Measurements from ENCODE around the gene ARHGDIG. TPM values are rescaled to one million over a fixed set of nuclear protein-coding genes. Genes with fewer than 3 reads are reported as not detected.
"Not testable (repeated sequence)": the region's sequence is repeated elsewhere in the genome, so short reads cannot be mapped to it uniquely, and the experiment has no call there.

Gene ARHGDIG
- not detected for total RNA-seq

DNA sequence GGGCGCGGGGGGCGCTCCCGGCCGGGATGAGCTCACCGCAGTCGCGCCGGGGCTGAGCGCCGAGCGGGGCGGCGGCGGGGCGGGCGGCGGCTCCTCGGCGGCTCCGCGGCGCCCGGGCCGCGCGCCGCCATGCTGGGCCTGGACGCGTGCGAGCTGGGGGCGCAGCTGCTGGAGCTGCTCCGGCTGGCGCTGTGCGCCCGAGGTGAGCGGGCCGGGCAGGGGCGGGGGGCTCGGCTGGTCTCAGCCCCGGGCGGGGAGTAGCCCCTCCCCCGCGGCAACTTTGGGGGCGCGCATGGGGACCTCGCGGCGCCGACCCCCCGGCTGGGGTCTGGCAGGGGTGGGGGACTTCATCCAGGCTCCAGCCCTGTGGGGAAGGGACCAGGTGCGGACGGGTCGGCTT, at the start of gene ARHGDIG:
TSS of gene ARHGDIG (plus strand) at position 40 of the 400 bp plus-strand sequence. CDS start at position 130, 90 bp downstream.
- ATAC-seq: peak in 1 of 2 donors; percentile 23
- DNase-seq (ENCODE audit: low spot score in 2 of 2): no peak
- no peaks in the 10 kb centered on the region for H3K9me3 Mint-ChIP-seq
- H3K27ac Mint-ChIP-seq: no peak within 1 kb of the TSS
- H3K36me3 Mint-ChIP-seq: no peaks in the 10 kb centered on the region

DNA sequence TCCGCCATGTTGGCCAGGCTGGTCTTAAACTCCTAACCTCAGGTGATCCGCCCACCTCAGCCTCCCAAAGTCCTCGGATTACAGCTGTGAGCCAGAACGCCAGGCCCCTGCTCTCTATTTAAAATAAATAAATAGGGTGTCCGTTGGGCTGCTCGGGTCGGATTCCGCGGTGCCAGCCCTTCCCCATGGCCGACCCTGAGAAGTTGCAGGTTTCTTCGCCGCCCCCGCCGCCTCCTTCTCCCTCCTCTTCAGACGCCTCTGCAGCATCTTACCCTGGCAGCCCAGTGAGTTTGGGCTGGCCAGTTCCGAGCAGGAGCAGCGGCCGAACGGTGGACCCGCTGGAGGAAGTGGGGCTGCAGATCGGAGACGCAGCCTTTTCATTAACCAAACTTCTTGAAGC, 49.4 kb upstream of the ARHGDIG start:
- Mint-ChIP-seq H3K36me3 (peaks cover 12% of the 10 kb centered on the region in 2 donors), H3K27ac (no peak overlapping the region), H3K9me3 (no peaks in the 10 kb centered on the region)
- ATAC-seq (no peak), DNase-seq (ENCODE audit: low spot score in 2 of 2) (no peak)

- DNase-seq (ENCODE audit: low spot score in 2 of 2) (peak; percentile 97), ATAC-seq (peak; percentile 90 to 94)
- peak within 1 kb of the TSS; percentile 93 to 99 for H3K27ac Mint-ChIP-seq
- H3K9me3 Mint-ChIP-seq: no peaks in the 10 kb centered on the region
- H3K36me3 Mint-ChIP-seq: peaks cover 0 to 8% of the 10 kb centered on the region in 2 donors
These were observed 45.7 kb upstream of the ARHGDIG start, which contains the start of gene FAM234A for GRCh38 chr16:234468-235305. Gene FAM234A, plus strand, starts transcription at chr16:234821. Its CDS starts 19,593 bp downstream, at chr16:254414.

DNA sequence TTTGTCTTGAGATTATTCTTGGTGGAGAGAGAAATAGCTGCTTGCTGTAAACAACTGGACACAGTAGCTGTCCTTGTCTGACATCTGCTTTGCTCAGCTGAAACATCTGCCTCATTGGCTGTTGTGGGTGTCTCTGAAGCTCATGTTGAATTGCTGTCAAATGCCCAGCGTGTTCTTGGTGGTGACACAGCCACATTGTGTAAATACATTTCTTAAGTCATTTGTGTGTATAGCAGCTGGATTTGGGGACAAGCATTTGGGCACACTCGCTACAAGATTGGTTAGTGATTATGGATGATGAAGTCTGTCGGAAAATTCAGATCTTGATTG, 40.5 kb upstream of the ARHGDIG start:
- no peaks in the 10 kb centered on the region for H3K9me3 Mint-ChIP-seq
- H3K36me3 Mint-ChIP-seq: peaks cover 0 to 7% of the 10 kb centered on the region in 2 donors
- ATAC-seq (no peak), DNase-seq (ENCODE audit: low spot score in 2 of 2) (no peak)
- H3K27ac Mint-ChIP-seq: no peak overlapping the region

GRCh38 chr16:240559-240958, 39.8 kb upstream of the ARHGDIG start:
- Mint-ChIP-seq H3K9me3 (no peaks in the 10 kb centered on the region), H3K27ac (no peak overlapping the region), H3K36me3 (peaks cover 0 to under 1% of the 10 kb centered on the region in 2 donors)
- DNase-seq (ENCODE audit: low spot score in 2 of 2) (no peak), ATAC-seq (no peak)

- DNase-seq (ENCODE audit: low spot score in 2 of 2) (no peak), ATAC-seq (no peak)
- no peak overlapping the region for H3K27ac Mint-ChIP-seq
- H3K36me3 Mint-ChIP-seq: no peaks in the 10 kb centered on the region
- H3K9me3 Mint-ChIP-seq: no peaks in the 10 kb centered on the region
These were observed 38.1 kb upstream of the ARHGDIG start for GRCh38 chr16:242281-242680.

- no peak for DNase-seq (ENCODE audit: low spot score in 2 of 2)
- no peak for ATAC-seq
- Mint-ChIP-seq H3K36me3 (no peaks in the 10 kb centered on the region), H3K27ac (no peak overlapping the region), H3K9me3 (no peaks in the 10 kb centered on the region)
These were observed 37.0 kb upstream of the ARHGDIG start for GRCh38 chr16:243348-243747.

GRCh38 chr16:245105-245504, 35.3 kb upstream of the ARHGDIG start:
- Mint-ChIP-seq H3K9me3 (no peaks in the 10 kb centered on the region), H3K27ac (peak overlapping the region in 1 of 2 donors; percentile 60), H3K36me3 (no peaks in the 10 kb centered on the region)
- ATAC-seq (no peak), DNase-seq (ENCODE audit: low spot score in 2 of 2) (no peak)

GRCh38 chr16:247027-247426, 33.4 kb upstream of the ARHGDIG start:
- DNase-seq (ENCODE audit: low spot score in 2 of 2): no peak
- Mint-ChIP-seq H3K36me3 (no peaks in the 10 kb centered on the region), H3K9me3 (no peaks in the 10 kb centered on the region), H3K27ac (no peak overlapping the region)
- ATAC-seq: no peak

- DNase-seq (ENCODE audit: low spot score in 2 of 2) (no peak), ATAC-seq (no peak)
- Mint-ChIP-seq H3K9me3 (no peaks in the 10 kb centered on the region), H3K27ac (no peak overlapping the region), H3K36me3 (no peaks in the 10 kb centered on the region)
These were observed 31.0 kb upstream of the ARHGDIG start for GRCh38 chr16:249431-249830.

DNA sequence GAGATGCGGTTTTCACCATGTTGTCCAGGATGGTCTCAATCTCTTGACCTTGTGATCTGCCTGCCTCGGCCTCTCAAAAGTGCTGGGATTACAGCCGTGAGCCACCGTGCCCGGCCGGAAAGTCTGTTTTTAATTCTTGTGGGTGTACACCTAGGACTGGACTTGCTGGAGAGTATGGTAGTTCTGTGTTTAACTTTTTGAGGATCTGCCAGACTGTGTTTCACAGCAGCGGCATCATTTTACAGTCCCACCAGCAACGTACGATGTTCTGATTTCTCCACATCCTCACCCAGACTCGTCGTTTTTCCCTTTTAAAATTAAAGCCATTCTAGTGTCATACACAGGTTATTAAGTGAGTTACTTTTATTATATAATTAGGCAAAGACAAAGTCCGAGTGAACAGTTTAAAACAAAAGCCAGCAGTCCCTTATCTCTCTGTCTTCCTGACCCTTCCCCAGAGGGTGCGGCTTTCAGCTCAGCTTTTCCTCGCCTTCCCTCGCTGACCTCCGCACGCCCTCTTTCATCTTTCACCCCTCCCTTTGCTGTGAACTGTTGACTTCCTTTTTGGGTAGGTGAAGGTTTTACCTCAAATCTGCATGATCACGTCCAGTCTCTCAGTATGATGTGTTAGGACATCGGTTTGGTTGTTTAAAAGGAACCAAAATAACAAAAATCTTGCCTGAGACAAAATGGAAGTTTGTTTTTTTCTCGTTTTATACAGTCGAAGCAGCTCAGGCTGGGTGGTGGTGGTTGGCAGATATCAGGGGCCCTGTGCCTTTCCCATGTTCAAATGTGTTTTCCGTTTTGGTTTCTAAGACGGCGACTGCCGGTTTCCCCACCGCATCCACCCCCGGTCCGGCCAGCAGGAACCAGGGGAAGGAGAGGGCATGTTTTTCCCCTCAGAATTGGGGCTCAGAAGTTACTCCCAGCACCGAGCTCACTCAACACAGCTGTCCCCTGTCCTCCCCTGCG, 27.7 kb upstream of the ARHGDIG start:
- Mint-ChIP-seq H3K36me3 (no peaks in the 10 kb centered on the region), H3K27ac (peak overlapping the region; percentile 41 to 76), H3K9me3 (no peaks in the 10 kb centered on the region)
- ATAC-seq (peak; percentile 82 to 96), DNase-seq (ENCODE audit: low spot score in 2 of 2) (peak in 1 of 2 donors; percentile 27)

- Mint-ChIP-seq H3K36me3 (no peaks in the 10 kb centered on the region), H3K9me3 (no peaks in the 10 kb centered on the region), H3K27ac (peak overlapping the region in 1 of 2 donors; percentile 37)
- DNase-seq (ENCODE audit: low spot score in 2 of 2) (no peak), ATAC-seq (peak in 1 of 2 donors; percentile 53)
These were observed 26.6 kb upstream of the ARHGDIG start for GRCh38 chr16:253833-254232.

DNA sequence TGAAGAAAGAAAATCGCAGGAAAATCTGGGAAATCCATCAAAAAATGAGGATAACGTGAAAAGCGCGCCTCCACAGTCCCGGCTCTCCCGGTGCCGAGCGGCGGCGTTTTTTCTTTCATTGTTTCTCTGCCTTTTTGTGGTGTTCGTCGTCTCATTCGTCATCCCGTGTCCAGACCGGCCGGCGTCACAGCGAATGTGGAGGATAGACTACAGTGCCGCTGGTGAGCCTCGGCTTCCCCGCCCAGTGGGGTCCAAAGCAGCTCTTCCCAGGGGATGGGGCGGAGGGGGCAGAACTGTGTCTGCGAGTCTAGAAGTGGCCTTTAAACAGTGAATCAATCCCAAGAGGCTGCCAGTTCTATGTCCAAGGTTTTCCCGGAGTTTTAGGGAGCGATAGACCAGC, 25.9 kb upstream of the ARHGDIG start:
- Mint-ChIP-seq H3K9me3 (no peaks in the 10 kb centered on the region), H3K27ac (peak overlapping the region in 1 of 2 donors; percentile 37), H3K36me3 (no peaks in the 10 kb centered on the region)
- ATAC-seq (no peak), DNase-seq (ENCODE audit: low spot score in 2 of 2) (no peak)

DNA sequence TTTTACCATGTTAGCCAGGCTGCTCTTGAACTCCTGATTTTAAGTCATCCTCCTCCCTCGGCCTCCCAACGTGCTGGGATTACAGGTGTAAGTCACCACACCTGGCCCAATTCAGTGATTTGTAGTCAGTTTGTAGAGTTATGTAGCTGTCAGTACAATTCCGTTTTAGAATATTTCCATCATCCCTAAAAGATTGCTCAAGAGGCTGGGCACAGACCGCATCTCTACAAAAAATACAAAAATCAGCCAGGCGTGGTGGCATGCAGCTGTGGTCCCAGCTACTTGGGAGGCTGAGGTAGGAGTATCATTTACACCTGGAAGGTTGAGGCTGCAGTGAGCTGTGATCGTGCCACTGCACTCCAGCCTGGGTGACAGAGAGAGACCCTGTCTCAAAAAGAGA, 25.2 kb upstream of the ARHGDIG start:
- no peak for DNase-seq (ENCODE audit: low spot score in 2 of 2)
- no peak for ATAC-seq
- H3K36me3 Mint-ChIP-seq: no peaks in the 10 kb centered on the region
- H3K27ac Mint-ChIP-seq: no peak overlapping the region
- H3K9me3 Mint-ChIP-seq: no peaks in the 10 kb centered on the region

DNA sequence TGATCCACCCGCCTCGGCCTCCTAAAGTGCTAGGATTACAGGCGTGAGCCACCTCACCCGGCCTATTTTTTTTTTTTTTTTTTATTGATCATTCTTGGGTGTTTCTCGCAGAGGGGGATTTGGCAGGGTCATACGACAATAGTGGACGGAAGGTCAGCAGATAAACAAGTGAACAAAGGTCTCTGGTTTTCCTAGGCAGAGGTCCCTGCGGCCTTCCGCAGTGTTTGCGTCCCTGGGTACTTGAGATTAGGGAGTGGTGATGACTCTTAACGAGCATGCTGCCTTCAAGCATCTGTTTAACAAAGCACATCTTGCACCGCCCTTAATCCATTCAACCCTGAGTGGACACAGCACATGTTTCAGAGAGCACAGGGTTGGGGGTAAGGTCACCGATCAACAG, 22.3 kb upstream of the ARHGDIG start:
- not testable (repeated sequence) for H3K9me3 Mint-ChIP-seq, H3K36me3 Mint-ChIP-seq

DNA sequence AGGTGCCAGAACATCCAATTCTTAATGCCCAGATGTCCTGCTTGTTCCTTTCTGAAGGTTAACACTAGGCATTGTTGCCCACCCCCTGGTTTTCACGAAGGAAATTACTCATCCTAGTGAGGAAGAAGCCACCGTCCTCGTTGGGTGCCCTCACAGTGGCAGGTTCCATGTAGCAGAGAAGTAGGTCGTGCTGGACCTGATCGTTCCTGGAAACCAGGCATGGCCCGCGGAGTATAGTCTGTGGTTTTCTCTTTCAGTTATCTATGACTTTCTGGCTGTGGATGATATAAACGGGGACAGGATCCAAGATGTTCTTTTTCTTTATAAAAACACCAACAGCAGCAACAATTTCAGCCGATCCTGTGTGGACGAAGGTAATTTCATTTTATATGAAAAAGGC, 21.2 kb upstream of the ARHGDIG start:
- H3K36me3 Mint-ChIP-seq: no peaks in the 10 kb centered on the region
- no peak overlapping the region for H3K27ac Mint-ChIP-seq
- DNase-seq (ENCODE audit: low spot score in 2 of 2) (no peak), ATAC-seq (no peak)
- no peaks in the 10 kb centered on the region for H3K9me3 Mint-ChIP-seq

More for the DNA sequence above, 22.3 kb upstream of the ARHGDIG start:
- ATAC-seq; DNase-seq (ENCODE audit: low spot score in 2 of 2); H3K27ac Mint-ChIP-seq: not testable (repeated sequence)

GRCh38 chr16:259814-260253, 20.6 kb upstream of the ARHGDIG start:
- Mint-ChIP-seq H3K9me3 (no peaks in the 10 kb centered on the region), H3K27ac (no peak overlapping the region), H3K36me3 (no peaks in the 10 kb centered on the region)
- no peak for DNase-seq (ENCODE audit: low spot score in 2 of 2)
- ATAC-seq: no peak

Data from activated naive CD4-positive, alpha-beta T cell treated with anti-CD3 and anti-CD28 coated beads, Interleukin-2, amount 50 U/mL, for 72 hours (primary cell).